A549 (cell line): ENCODE data around the gene ST6GALNAC1. TPM values are rescaled to one million over a fixed set of nuclear protein-coding genes. Genes with fewer than 3 reads are reported as not detected.

Experiments
- ATAC-seq, 2 experiments: fragments of 200-7000 bp in 1 of 2; fragments of >200 bp in 1 of 2; cut with Nextera tagmentation in 1 of 2; cut with Tn5 transposase in 1 of 2; 3 replicates each; pipeline versions ENCODE4 v1.8.0 to v1.9.1; 2018 to 2020; ENCODE audit warnings: mild to moderate bottlenecking in 1 of 2, moderate library complexity in 1 of 2
- CTCF ChIA-PET: fragments of 300-600 bp; sonication (Branson Sonifier 250); formaldehyde crosslinking; extraction: SDS; loops from one replicate; lab custom pipeline; 2021; ENCODE audit warnings: antibody characterized with exemption, inconsistent platforms; lab: Yijun Ruan, JAX
- POLR2A ChIA-PET: fragments of 350-600 bp; formaldehyde crosslinking; extraction: SDS; loops from one replicate; lab custom pipeline; 2021; ENCODE audit warnings: antibody characterized with exemption, inconsistent platforms; lab: Yijun Ruan, JAX
- DNase-seq, 2 experiments: peaks; one replicate each; pipeline versions ENCODE4 v3.0.0 to v3.0.0-alpha.2; 2011 to 2016; ENCODE audit warnings: low read depth in 1 of 2, low spot score in 1 of 2
- FAIRE-seq: peaks from 2 replicates; lab custom pipeline; 2011; peaks lifted over from hg19 to GRCh38; lab: Jason Lieb, UNC
- H3K27ac ChIP-seq, 2 experiments: fragments of >200 bp; sonication (Bioruptor Twin); formaldehyde crosslinking; 3 replicates each; pipeline ENCODE4 v1.5.1; 2016 to 2017
- H3K4me1 ChIP-seq: fragments of >200 bp; sonication (Bioruptor Twin); formaldehyde crosslinking; 3 replicates; pipeline ENCODE4 v1.6.1; 2016
- H3K4me2 ChIP-seq: fragments of >200 bp; sonication (Bioruptor Twin); formaldehyde crosslinking; 3 replicates; pipeline ENCODE4 v1.6.1; 2016
- H3K4me3 ChIP-seq: fragments of >200 bp; sonication (Bioruptor Twin); formaldehyde crosslinking; 3 replicates; pipeline ENCODE4 v1.5.1; 2016
- H3K9me3 ChIP-seq: fragments of >200 bp; sonication (Bioruptor Twin); formaldehyde crosslinking; 3 replicates; pipeline ENCODE4 v1.6.1; 2016
- BHLHE40 ChIP-seq: IDR thresholded peaks from 2 replicates; pipeline ENCODE4 v1.6.1; 2012; ENCODE audit warnings: low read depth, low read length, inconsistent platforms
- CBX2 ChIP-seq: fragments of 200-600 bp; sonication (generic); IDR thresholded peaks from 2 replicates; pipeline ENCODE4 v1.6.1; 2016; ENCODE audit warnings: low read depth, mild to moderate bottlenecking, borderline replicate concordance
- CTCF ChIP-seq: fragments of >200 bp; sonication (Bioruptor Twin); formaldehyde crosslinking; IDR thresholded peaks from 3 replicates; pipeline ENCODE4 v1.5.1; 2016
- EHF ChIP-seq: fragments of 250-450 bp; sonication (Bioruptor Pico); IDR thresholded peaks from 2 replicates; pipeline ENCODE4 v1.5.0; 2020; ENCODE audit warnings: mild to moderate bottlenecking
- ELK1 ChIP-seq: fragments of 150-350 bp; IDR thresholded peaks from 2 replicates; pipeline ENCODE4 v1.6.1; 2014; ENCODE audit warnings: low read depth, mild to moderate bottlenecking, low read length
- EP300 ChIP-seq, 2 experiments: fragments of >200 bp; sonication (Bioruptor Twin); formaldehyde crosslinking; IDR thresholded peaks; 2 replicates in 1 of 2; 3 replicates in 1 of 2; pipeline ENCODE4 v1.6.1; 2016 to 2017
- ESRRA ChIP-seq: fragments of 150-350 bp; IDR thresholded peaks from 2 replicates; pipeline ENCODE4 v1.6.1; 2014; ENCODE audit warnings: mild to moderate bottlenecking, low read length, borderline replicate concordance
- FOSL2 ChIP-seq, 2 experiments: fragments of 450-650 bp in 1 of 2; fragments of >200 bp in 1 of 2; sonication (Bioruptor Twin) in 1 of 2; formaldehyde crosslinking; IDR thresholded peaks; 2 replicates each; pipeline versions ENCODE4 v1.5.0 to v1.6.1; 2016 to 2020; ENCODE audit warnings: mild to moderate bottlenecking in 1 of 2, moderate library complexity in 1 of 2
- HEYL ChIP-seq: fragments of 250-450 bp; sonication (Bioruptor Pico); IDR thresholded peaks from 2 replicates; pipeline ENCODE4 v1.8.0; 2021; ENCODE audit warnings: mild to moderate bottlenecking, moderate library complexity
- HOXA7 ChIP-seq: fragments of 250-450 bp; sonication (Bioruptor Pico); IDR thresholded peaks from 2 replicates; pipeline ENCODE4 v1.5.0; 2020; ENCODE audit warnings: mild to moderate bottlenecking, moderate library complexity
- HOXB5 ChIP-seq: fragments of 250-450 bp; sonication (Bioruptor Pico); IDR thresholded peaks from 2 replicates; pipeline ENCODE4 v1.5.0; 2020; ENCODE audit warnings: mild to moderate bottlenecking, moderate library complexity
- KDM5A ChIP-seq: fragments of 200-600 bp; sonication (generic); IDR thresholded peaks from 2 replicates; pipeline ENCODE4 v1.6.1; 2016; ENCODE audit warnings: antibody characterized with exemption, mild to moderate bottlenecking
- MAFK ChIP-seq: fragments of 450-650 bp; IDR thresholded peaks from 2 replicates; pipeline ENCODE4 v1.6.1; 2014; ENCODE audit not compliant: partially characterized antibody
- MAZ ChIP-seq: fragments of 150-350 bp; IDR thresholded peaks from 2 replicates; pipeline ENCODE4 v1.6.1; 2014; ENCODE audit warnings: antibody characterized with exemption, low read depth, low read length, borderline replicate concordance
- MYC ChIP-seq: IDR thresholded peaks from 2 replicates; pipeline ENCODE4 v1.6.1; 2012; ENCODE audit warnings: mild to moderate bottlenecking, inconsistent platforms, low read length, improper control_type of control experiment, borderline replicate concordance
- NR3C1 ChIP-seq: fragments of >200 bp; sonication (Bioruptor Twin); formaldehyde crosslinking; IDR thresholded peaks from 3 replicates; pipeline ENCODE4 v1.6.1; 2017
- POLR2A ChIP-seq: IDR thresholded peaks from 2 replicates; pipeline ENCODE4 v1.6.1; 2012; ENCODE audit warnings: mild to moderate bottlenecking, low read length
- RCOR1 ChIP-seq: fragments of 150-350 bp; IDR thresholded peaks from 2 replicates; pipeline ENCODE4 v1.6.1; 2014; ENCODE audit warnings: antibody characterized with exemption, low read length, low read depth
- RFX5 ChIP-seq: fragments of 450-650 bp; IDR thresholded peaks from 2 replicates; pipeline ENCODE4 v1.7.1; 2014; ENCODE audit warnings: antibody characterized with exemption, mild to moderate bottlenecking, moderate library complexity
- SREBF2 ChIP-seq: fragments of 450-650 bp; IDR thresholded peaks from 2 replicates; pipeline ENCODE4 v1.6.1; 2014; ENCODE audit warnings: mild to moderate bottlenecking, moderate library complexity
- ZFP36 ChIP-seq: fragments of 450-650 bp; IDR thresholded peaks from 2 replicates; pipeline ENCODE4 v1.6.1; 2014; ENCODE audit warnings: borderline replicate concordance; ENCODE audit not compliant: partially characterized antibody
- WGBS: methylation state at CpG from one replicate; pipeline ENCODE4 v1.1.6; 2017; ENCODE audit errors: missing lambda C conversion rate; 5-methylcytosine and 5-hydroxymethylcytosine counted together
- polyA plus RNA-seq, 4 experiments: library from polyadenylated mRNA; depleted of rRNA in 3 of 4; stranded (reverse); fragments of >200 nt; fragmentation: RNase III in 1 of 4; extraction: RNeasy Plus Mini Kit Qiagen cat#74134 plus additional on column Dnase treatment in 1 of 4; gene quantifications; 2 replicates in 3 of 4; 3 replicates in 1 of 4; pipeline ENCODE4 v1.2.3, GENCODE V29; 2011 to 2017
- TF ChIP-seq, protein P1 (sequence below): IDR thresholded peaks from 2 replicates; pipeline ENCODE4 v1.6.1; 2012; ENCODE audit warnings: low read depth, borderline replicate concordance
- TF ChIP-seq, protein P2 (sequence below): IDR thresholded peaks from 2 replicates; pipeline ENCODE4 v1.6.1; 2012
- TF ChIP-seq, protein P3 (sequence below): fragments of 200-600 bp; sonication (generic); IDR thresholded peaks from 2 replicates; pipeline ENCODE4 v1.6.1; 2016; ENCODE audit warnings: antibody characterized with exemption, mild to moderate bottlenecking, moderate library complexity

ST6GALNAC1 gene
- polyA plus RNA-seq, 2 of the 4 experiments (the other 2 are of a cell fraction), result 0.27 to 0.72 TPM

GRCh38 chr17:76627510-76627909 is 16.0 kb downstream of the ST6GALNAC1 start:
- no peak overlapping the region for H3K4me3 ChIP-seq
- peaks cover 11% of the 10 kb centered on the region for H3K4me1 ChIP-seq
- ATAC-seq (no peak), DNase-seq (no peak), FAIRE-seq (no peak)
- ChIA-PET CTCF (interaction anchor here (0.6 to 10.7 kb wide), 4 partner anchors 10 to 107 kb away, joined by 3 to 173 read pairs (median 86); no protein-coding TSS in a partner anchor), POLR2A (no interaction called here)
- H3K9me3 ChIP-seq, result no peaks in the 10 kb centered on the region
- WGBS, result 81% methylated on average over 13 of the region's 13 CpGs
- H3K4me2 ChIP-seq, result no peak overlapping the region
- H3K27ac ChIP-seq, result no peak overlapping the region
- TF ChIP-seq MAZ (no peak), MYC (no peak)

GRCh38 chr17:76626442-76626841 is 17.1 kb downstream of the ST6GALNAC1 start:
- 56% methylated on average over 11 of the region's 11 CpGs for WGBS
- Histone ChIP-seq H3K27ac (no peak overlapping the region), H3K4me3 (no peak overlapping the region), H3K4me2 (no peak overlapping the region), H3K4me1 (peaks cover 11% of the 10 kb centered on the region), H3K9me3 (no peaks in the 10 kb centered on the region)
- TF ChIP-seq MAFK (no peak), CTCF (no peak), FOSL2 (IDR thresholded peaks at IDR 0.05) (no peak), FOSL2 (CRISPR knock-in tag; IDR thresholded peaks at IDR 0.05) (no peak), RFX5 (no peak)
- no peak for FAIRE-seq
- ATAC-seq, result 0 out of 6 replicates have a peak, but pooled peaks of 1 of the 2 experiments have one; percentile 6
- POLR2A ChIA-PET, result interaction anchor here (0.9 kb wide), 1 partner anchor 10 kb away, joined by 9 read pairs; no protein-coding TSS in a partner anchor
- CTCF ChIA-PET, result interaction anchor here (0.6 to 10.7 kb wide), 12 partner anchors 12 to 228 kb away, joined by 3 to 173 read pairs (median 6); partner anchors contain the start of gene ST6GALNAC2
- no peak for DNase-seq

DNA sequence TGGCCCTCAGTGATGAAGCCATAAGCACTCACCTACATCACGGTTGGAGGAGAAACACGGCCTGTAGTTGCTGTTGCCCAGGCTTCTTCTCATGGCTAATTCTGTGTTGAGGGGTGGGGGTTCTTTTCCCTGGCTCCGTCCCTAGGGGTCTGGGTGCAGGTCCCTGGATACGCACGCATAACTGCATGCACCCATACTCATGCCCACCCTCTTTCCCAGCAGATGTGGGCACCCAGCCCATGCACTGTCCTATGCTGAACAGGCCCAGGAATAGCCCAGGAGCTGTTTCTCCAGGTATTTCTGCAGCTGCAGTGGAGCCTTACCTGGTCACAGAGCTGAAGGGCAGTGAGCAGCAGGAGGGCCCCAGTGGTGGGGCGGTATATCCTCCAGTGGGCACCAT is 18.1 kb downstream of the ST6GALNAC1 start:
- WGBS, result 79% methylated on average over 6 of the region's 6 CpGs
- Histone ChIP-seq H3K4me1 (peaks cover 11% of the 10 kb centered on the region), H3K27ac (no peak overlapping the region)
- ATAC-seq, result no peak
- POLR2A ChIA-PET, result interaction anchor here (4.2 kb wide), 1 partner anchor 68 kb away, joined by 18 read pairs; no protein-coding TSS in a partner anchor
- TF ChIP-seq RCOR1 (no peak), BHLHE40 (no peak), HOXA7 (no peak), POLR2A (no peak), CBX2 (no peak), EP300 (IDR thresholded peaks at IDR 0.05) (no peak), ELK1 (no peak), EHF (no peak), ZFP36 (no peak), ESRRA (no peak), NR3C1 (no peak), KDM5A (no peak), HOXB5 (no peak), MAFK (no peak), HEYL (no peak), SREBF2 (no peak)
- TF ChIP-seq, protein P1, sequence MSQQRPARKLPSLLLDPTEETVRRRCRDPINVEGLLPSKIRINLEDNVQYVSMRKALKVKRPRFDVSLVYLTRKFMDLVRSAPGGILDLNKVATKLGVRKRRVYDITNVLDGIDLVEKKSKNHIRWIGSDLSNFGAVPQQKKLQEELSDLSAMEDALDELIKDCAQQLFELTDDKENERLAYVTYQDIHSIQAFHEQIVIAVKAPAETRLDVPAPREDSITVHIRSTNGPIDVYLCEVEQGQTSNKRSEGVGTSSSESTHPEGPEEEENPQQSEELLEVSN, result no peak
- TF ChIP-seq, protein P2, sequence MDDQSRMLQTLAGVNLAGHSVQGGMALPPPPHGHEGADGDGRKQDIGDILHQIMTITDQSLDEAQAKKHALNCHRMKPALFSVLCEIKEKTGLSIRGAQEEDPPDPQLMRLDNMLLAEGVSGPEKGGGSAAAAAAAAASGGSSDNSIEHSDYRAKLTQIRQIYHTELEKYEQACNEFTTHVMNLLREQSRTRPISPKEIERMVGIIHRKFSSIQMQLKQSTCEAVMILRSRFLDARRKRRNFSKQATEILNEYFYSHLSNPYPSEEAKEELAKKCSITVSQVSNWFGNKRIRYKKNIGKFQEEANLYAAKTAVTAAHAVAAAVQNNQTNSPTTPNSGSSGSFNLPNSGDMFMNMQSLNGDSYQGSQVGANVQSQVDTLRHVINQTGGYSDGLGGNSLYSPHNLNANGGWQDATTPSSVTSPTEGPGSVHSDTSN, result no peak
- TF ChIP-seq, protein P3, sequence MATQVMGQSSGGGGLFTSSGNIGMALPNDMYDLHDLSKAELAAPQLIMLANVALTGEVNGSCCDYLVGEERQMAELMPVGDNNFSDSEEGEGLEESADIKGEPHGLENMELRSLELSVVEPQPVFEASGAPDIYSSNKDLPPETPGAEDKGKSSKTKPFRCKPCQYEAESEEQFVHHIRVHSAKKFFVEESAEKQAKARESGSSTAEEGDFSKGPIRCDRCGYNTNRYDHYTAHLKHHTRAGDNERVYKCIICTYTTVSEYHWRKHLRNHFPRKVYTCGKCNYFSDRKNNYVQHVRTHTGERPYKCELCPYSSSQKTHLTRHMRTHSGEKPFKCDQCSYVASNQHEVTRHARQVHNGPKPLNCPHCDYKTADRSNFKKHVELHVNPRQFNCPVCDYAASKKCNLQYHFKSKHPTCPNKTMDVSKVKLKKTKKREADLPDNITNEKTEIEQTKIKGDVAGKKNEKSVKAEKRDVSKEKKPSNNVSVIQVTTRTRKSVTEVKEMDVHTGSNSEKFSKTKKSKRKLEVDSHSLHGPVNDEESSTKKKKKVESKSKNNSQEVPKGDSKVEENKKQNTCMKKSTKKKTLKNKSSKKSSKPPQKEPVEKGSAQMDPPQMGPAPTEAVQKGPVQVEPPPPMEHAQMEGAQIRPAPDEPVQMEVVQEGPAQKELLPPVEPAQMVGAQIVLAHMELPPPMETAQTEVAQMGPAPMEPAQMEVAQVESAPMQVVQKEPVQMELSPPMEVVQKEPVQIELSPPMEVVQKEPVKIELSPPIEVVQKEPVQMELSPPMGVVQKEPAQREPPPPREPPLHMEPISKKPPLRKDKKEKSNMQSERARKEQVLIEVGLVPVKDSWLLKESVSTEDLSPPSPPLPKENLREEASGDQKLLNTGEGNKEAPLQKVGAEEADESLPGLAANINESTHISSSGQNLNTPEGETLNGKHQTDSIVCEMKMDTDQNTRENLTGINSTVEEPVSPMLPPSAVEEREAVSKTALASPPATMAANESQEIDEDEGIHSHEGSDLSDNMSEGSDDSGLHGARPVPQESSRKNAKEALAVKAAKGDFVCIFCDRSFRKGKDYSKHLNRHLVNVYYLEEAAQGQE, result no peak
- TF ChIP-seq, all 56 proteins: peak for 0
- DNase-seq, result no peak
- Histone ChIP-seq H3K4me2 (no peak overlapping the region), H3K9me3 (no peaks in the 10 kb centered on the region), H3K4me3 (no peak overlapping the region)
- no peak for FAIRE-seq
- CTCF ChIA-PET, result interaction anchor here (1.0 to 10.7 kb wide), 23 partner anchors 9 to 217 kb away, joined by 3 to 173 read pairs (median 18); partner anchors contain the start of genes AANAT, PRCD and ST6GALNAC2
